Peyer's patch (tissue), 4 donors: ENCODE measurements around the gene PLSCR2. TPM values are rescaled to one million over a fixed set of nuclear protein-coding genes. Genes with fewer than 3 reads are reported as not detected.

Experiments
- DNase-seq, 3 donors: peaks; one replicate each; pipeline ENCODE4 v3.0.0-alpha.2; 2017 to 2019
- H3K27ac ChIP-seq, 4 donors: fragments of 200-600 bp; sonication (generic); one replicate each; pipeline ENCODE4 v1.5.1; 2016 to 2019
- H3K27me3 ChIP-seq, 2 donors: fragments of 200-600 bp; sonication (generic); one replicate each; pipeline ENCODE4 v1.5.1; 2019
- H3K36me3 ChIP-seq, 3 donors: fragments of 200-600 bp; sonication (generic); one replicate each; pipeline ENCODE4 v1.5.1; 2016 to 2019
- H3K4me1 ChIP-seq, 4 donors: fragments of 200-600 bp; sonication (generic); one replicate each; pipeline ENCODE4 v1.5.1; 2016 to 2019
- H3K4me3 ChIP-seq, 4 donors: fragments of 200-600 bp; sonication (generic); 1 replicate in 3 of 4; 2 replicates in 1 of 4; pipeline ENCODE4 v1.5.1; 2016 to 2019; ENCODE audit warnings: mild to moderate bottlenecking in 1 of 4
- H3K9me3 ChIP-seq, 4 donors: fragments of 200-600 bp; sonication (generic); one replicate each; pipeline ENCODE4 v1.5.1; 2016 to 2019; ENCODE audit warnings: mild to moderate bottlenecking in 1 of 4
- CTCF ChIP-seq, 6 experiments: fragments of 450-650 bp in 4 of 6; fragments of 200-600 bp in 2 of 6; sonication (generic) in 1 of 6; IDR thresholded peaks; one replicate each; pipeline ENCODE4 v1.5.1; 2017 to 2019; ENCODE audit warnings: antibody characterized with exemption in 6 of 6, mild to moderate bottlenecking in 3 of 6, moderate library complexity in 1 of 6
- POLR2A ChIP-seq, 2 donors: fragments of 450-650 bp; IDR thresholded peaks; one replicate each; pipeline ENCODE4 v1.5.1; 2017; ENCODE audit warnings: antibody characterized with exemption in 2 of 2, mild to moderate bottlenecking in 2 of 2, moderate library complexity in 2 of 2
- total RNA-seq, 4 donors: library from RNA; depleted of rRNA; stranded (reverse); fragments of >200 nt; gene quantifications; one replicate each; pipeline ENCODE4 v1.1.0, GENCODE V29; 2016

PLSCR2 gene
- total RNA-seq, 4 donors from 2014 or later, result not detected

- no peak for TF ChIP-seq CTCF (IDR thresholded peaks at IDR 0.05)
- H3K27me3 ChIP-seq, result no peaks in the 10 kb centered on the region
- DNase-seq, result no peak
- H3K36me3 ChIP-seq, result no peaks in the 10 kb centered on the region
- H3K4me3 ChIP-seq, result no peak overlapping the region
- H3K27ac ChIP-seq, result no peak overlapping the region
- no peaks in the 10 kb centered on the region for H3K4me1 ChIP-seq
- no peaks in the 10 kb centered on the region for H3K9me3 ChIP-seq
Observed at GRCh38 chr3:146404436-146404835, 64.9 kb downstream of the PLSCR2 start.

- no peaks in the 10 kb centered on the region for H3K36me3 ChIP-seq
- TF ChIP-seq POLR2A (IDR thresholded peaks at IDR 0.05) (no peak), CTCF (IDR thresholded peaks at IDR 0.05) (no peak)
- no peak overlapping the region for H3K4me3 ChIP-seq
- H3K27me3 ChIP-seq, result no peaks in the 10 kb centered on the region
- no peaks in the 10 kb centered on the region for H3K9me3 ChIP-seq
- no peaks in the 10 kb centered on the region for H3K4me1 ChIP-seq
- no peak for DNase-seq
- no peak overlapping the region for H3K27ac ChIP-seq
Observed at GRCh38 chr3:146403792-146404191, 65.6 kb downstream of the PLSCR2 start.

- H3K4me3 ChIP-seq, result no peak overlapping the region
- H3K36me3 ChIP-seq, result no peaks in the 10 kb centered on the region
- TF ChIP-seq CTCF (IDR thresholded peaks at IDR 0.05), result no peak
- TF ChIP-seq POLR2A (IDR thresholded peaks at IDR 0.05), result no peak
- no peak overlapping the region for H3K27ac ChIP-seq
- no peaks in the 10 kb centered on the region for H3K4me1 ChIP-seq
- H3K9me3 ChIP-seq, result no peaks in the 10 kb centered on the region
- no peak for DNase-seq
- H3K27me3 ChIP-seq, result no peaks in the 10 kb centered on the region
Observed at GRCh38 chr3:146396792-146397191, 72.6 kb downstream of the PLSCR2 start.

- no peak for DNase-seq
- no peaks in the 10 kb centered on the region for H3K4me1 ChIP-seq
- H3K27me3 ChIP-seq, result no peaks in the 10 kb centered on the region
- H3K4me3 ChIP-seq, result no peak overlapping the region
- no peaks in the 10 kb centered on the region for H3K9me3 ChIP-seq
- TF ChIP-seq CTCF (IDR thresholded peaks at IDR 0.05) (no peak), POLR2A (IDR thresholded peaks at IDR 0.05) (no peak)
- no peak overlapping the region for H3K27ac ChIP-seq
- no peaks in the 10 kb centered on the region for H3K36me3 ChIP-seq
Observed at GRCh38 chr3:146395164-146395563, 74.2 kb downstream of the PLSCR2 start.

GRCh38 chr3:146390957-146391356 is 78.4 kb downstream of the PLSCR2 start:
- H3K4me1 ChIP-seq, result no peaks in the 10 kb centered on the region
- no peaks in the 10 kb centered on the region for H3K36me3 ChIP-seq
- no peaks in the 10 kb centered on the region for H3K9me3 ChIP-seq
- H3K4me3 ChIP-seq, result no peak overlapping the region
- no peak overlapping the region for H3K27ac ChIP-seq
- H3K27me3 ChIP-seq, result no peaks in the 10 kb centered on the region
- no peak for TF ChIP-seq POLR2A (IDR thresholded peaks at IDR 0.05)
- TF ChIP-seq CTCF (IDR thresholded peaks at IDR 0.05), result no peak
- no peak for DNase-seq
